Ishikawa (cell line): ENCODE data around the gene FGD6.

ENCODE experiments used
- EGR1 ChIP-seq: IDR thresholded peaks from 2 replicates; pipeline ENCODE4 v1.6.1; 2012
- EP300 ChIP-seq: IDR thresholded peaks from 2 replicates; pipeline ENCODE4 v1.6.1; 2012; ENCODE audit warnings: borderline replicate concordance
- TCF12 ChIP-seq: IDR thresholded peaks from 2 replicates; pipeline ENCODE4 v1.6.1; 2012; ENCODE audit warnings: low read depth
- TF ChIP-seq, protein P1 (sequence below): IDR thresholded peaks from 2 replicates; pipeline ENCODE4 v1.6.1; 2012
- TF ChIP-seq, protein P2 (sequence below): IDR thresholded peaks from 2 replicates; pipeline ENCODE4 v1.6.1; 2012

DNA sequence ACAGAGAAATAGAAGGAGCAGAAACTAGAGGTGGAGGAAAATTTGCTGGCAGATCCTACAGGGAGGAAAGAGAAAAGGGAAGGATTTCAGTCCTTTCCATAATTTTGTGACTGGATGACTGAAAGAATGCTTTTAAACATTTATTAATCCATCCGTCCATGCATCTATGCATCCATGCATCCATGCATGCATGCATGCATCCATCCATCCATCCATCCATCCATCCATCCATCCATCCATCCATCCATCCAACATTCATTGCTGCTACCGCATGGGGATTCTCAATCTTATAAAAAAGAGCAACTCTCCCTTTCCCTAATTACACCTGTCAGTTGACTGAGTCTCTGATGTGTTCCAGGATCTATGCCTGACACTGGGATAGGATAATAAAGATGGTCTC lies 88.2 kb downstream of the FGD6 start:
- no peak for TF ChIP-seq EGR1
- TF ChIP-seq TCF12, result no peak
- TF ChIP-seq EP300, result no peak
- TF ChIP-seq, protein P1, sequence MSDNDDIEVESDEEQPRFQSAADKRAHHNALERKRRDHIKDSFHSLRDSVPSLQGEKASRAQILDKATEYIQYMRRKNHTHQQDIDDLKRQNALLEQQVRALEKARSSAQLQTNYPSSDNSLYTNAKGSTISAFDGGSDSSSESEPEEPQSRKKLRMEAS, result no peak
- TF ChIP-seq, protein P2, sequence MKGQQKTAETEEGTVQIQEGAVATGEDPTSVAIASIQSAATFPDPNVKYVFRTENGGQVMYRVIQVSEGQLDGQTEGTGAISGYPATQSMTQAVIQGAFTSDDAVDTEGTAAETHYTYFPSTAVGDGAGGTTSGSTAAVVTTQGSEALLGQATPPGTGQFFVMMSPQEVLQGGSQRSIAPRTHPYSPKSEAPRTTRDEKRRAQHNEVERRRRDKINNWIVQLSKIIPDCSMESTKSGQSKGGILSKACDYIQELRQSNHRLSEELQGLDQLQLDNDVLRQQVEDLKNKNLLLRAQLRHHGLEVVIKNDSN, result no peak
